ENCODE results near the gene STXBP1.
"Not testable (repeated sequence)": the region's sequence is repeated elsewhere in the genome, so short reads cannot be mapped to it uniquely, and the experiment has no call there.

Gene STXBP1

GRCh38 chr9:127611899-127612790, at the start of gene STXBP1:
Gene STXBP1 (plus strand): TSS chr9:127612277. CDS start chr9:127612404, 127 bp downstream.
- peak; percentile 77 for DNase-seq

GRCh38 chr9:127562279-127562796, 49.7 kb upstream of the STXBP1 start:
- no peak for DNase-seq

DNA sequence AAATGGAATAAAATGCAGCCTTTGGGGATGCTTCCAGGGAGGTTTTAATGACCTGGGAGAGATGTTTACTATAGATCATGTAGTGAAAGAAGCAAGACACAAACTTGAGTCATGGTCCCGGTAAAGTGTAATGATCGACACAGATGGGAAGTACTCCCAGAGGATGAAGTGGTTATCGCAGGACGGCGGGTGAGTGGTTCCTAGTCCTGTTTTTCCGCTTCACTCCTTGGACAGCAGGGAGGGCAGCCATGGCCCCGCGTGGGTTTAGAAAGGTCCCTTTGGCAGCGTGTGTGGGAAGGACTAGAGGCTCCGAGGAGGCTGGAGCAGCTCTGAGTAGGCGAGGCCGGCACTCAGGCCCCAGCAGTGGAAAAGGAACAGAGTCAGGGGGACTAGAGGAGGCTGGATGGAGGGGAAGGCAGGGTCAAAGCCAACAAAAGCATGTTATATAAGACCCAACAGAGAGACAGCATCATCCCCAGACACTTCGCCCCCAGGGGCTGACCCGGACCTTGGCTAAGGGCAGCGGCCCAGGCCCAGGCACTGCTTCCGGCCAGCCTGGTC, 49.2 kb upstream of the STXBP1 start:
- DNase-seq = peak; percentile 78

- no peak for DNase-seq
These were observed 48.5 kb upstream of the STXBP1 start for GRCh38 chr9:127563579-127563978.

DNA sequence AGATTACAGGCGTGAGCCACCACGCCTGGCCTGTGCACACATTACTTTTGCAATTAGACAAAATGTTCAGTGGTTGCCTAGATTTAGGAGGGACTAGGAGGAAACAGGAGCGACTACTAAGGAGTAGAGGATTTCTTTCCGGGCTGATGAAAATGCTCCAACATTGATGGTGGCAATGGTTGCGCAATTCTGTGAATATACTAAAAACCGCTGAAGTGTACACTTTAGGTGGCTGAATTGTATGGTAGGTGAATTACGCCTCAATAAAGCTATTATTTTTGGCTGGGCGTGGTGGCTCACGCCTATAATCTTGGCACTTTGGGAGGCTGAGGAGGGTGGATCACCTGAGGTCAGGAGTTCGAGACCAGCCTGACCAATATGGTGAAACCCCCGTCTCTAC, 46.8 kb upstream of the STXBP1 start:
- no peak for DNase-seq

GRCh38 chr9:127566351-127567001, 45.6 kb upstream of the STXBP1 start:
- no peak for DNase-seq

DNA sequence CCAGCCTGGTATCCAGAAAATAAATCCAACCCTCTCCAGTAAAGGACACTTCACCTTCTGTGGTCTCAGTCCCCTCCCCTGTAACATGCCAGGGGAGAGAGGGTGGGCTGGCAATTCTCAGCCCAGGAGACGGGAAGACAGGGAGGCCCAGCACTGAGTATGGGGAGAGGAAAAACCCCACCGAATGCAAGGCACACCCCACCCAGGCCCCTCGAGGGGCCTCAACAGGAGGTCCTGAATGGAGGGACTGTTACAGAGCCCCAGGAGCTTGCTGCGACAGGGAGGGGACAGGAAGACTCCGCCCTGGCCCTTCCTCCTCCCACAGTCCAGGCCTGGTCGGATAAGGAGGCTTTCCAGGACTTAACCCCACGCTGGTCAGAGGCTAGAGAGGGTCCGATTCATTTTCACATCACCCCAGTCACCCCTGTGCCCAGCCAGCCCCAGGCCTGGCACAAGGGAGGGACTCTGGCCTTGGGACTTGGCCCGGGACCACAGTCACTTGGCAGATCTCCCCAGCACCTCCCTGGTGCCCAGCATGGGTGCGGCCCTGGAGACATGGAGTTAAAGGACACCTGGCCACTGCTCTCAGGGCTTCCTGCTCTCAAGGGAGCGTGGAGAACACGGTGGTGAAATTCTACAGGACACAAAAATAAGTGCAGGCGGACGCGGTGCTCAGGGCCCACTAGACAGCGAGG, 44.9 kb upstream of the STXBP1 start:
- DNase-seq = peak; percentile 51

- DNase-seq = no peak
These were observed 44.1 kb upstream of the STXBP1 start for GRCh38 chr9:127567730-127568617.

- DNase-seq = no peak
These were observed 43.5 kb upstream of the STXBP1 start for GRCh38 chr9:127568618-127568970.

- peak; percentile 83 for DNase-seq
These were observed 42.8 kb upstream of the STXBP1 start for GRCh38 chr9:127568971-127569885.

GRCh38 chr9:127569886-127570401, 42.1 kb upstream of the STXBP1 start:
- DNase-seq = peak; percentile 44

GRCh38 chr9:127570533-127571111, 41.5 kb upstream of the STXBP1 start:
- peak; percentile 39 for DNase-seq

GRCh38 chr9:127571971-127572370, 40.1 kb upstream of the STXBP1 start:
- no peak for DNase-seq

- peak; percentile 88 for DNase-seq
These were observed 38.9 kb upstream of the STXBP1 start for GRCh38 chr9:127572961-127573721.

DNA sequence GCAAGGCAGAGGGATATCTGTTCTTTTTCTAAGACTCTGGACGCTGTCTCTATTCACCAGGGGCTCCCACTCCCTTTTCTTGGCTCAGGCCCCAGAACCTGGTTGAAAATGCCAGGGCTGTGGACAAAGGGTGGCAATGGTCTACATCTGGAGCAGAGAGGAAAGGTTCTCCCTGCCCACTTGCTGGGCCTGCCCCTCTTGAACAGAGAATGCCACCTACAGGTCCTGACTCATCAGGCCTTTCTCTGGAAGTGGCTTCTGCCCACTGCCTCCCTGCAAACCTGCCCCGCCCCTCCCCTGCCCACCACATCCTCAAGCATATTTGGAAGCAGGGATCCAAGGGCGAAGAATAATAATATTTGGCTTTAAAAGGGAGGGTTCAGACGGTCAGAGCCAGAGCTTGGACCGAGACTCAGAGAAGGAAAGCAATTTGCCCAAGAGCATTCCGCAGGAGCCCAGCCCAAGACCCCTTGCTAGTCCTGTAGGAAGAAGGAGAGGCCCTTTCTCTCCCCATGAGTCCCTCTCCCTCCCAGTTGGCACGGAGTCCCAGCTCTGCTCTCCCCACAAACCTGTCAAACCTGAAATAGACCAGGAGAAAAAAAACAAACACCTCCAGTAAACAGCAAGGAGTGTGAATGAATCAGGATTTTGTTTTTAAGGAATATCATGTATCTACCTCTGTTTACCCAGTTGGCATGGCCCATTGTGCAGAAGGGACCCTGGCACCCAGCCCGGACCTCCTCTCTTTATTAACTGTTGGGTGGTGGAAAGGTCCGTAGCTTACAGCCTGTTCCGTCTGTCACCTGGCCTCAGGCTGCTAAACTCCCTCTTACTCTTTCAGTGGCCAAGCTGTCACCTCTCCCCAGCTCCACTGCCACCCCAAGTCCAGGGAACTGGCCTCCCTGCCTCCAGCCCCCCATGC, 37.7 kb upstream of the STXBP1 start:
- peak; percentile 90 for DNase-seq

DNA sequence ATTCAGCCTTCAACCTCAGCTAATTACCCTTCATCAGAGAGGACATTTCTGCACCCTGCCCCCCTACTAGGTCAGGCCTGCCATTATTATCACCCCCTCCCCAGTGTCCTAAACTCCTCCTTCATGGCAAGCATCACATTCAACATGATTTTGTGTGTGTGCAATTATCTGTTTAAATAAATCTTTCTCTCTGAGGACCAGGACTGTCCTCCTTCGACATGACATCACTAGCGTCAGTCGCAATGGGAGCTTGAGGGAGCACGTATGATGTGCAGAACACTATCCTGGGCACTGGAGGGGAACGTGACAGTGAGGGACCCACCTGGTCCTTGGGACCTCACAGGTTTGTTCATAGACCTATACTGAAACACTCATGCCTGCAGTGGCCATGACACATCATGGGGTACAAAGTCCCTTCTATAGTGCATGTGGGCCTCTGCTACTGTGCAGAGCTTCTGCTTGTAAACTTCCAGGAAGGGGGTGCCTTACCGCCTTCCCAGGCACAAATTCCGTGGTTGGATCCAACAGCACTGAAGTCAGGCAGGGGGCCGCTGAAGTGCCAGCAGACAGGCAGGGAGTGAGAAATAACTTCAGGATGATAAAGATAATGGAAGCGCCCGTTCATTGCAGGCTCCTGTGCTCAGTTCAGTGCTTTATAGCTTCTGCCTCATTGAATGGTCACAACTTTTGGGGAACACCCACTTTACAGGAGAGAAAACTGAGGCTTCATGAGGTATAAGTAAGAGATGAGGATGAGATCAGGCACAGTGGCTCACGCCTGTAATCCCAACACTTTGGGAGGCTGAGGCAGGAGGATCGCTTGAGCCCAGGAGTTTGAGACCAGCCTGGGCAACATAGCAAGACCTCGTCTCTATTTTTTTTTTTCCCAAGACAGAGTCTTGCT, 36.0 kb upstream of the STXBP1 start:
- DNase-seq = no peak

- DNase-seq = not testable (repeated sequence)
These were observed 34.9 kb upstream of the STXBP1 start for GRCh38 chr9:127577194-127577593.

All from inflammatory macrophage treated with lipopolysaccharide for 4 hours (primary cell).